ENCODE measurements around the gene AGAP6.
"Not testable (repeated sequence)": the region's sequence is repeated elsewhere in the genome, so short reads cannot be mapped to it uniquely, and the experiment has no call there.

The AGAP6 gene

GRCh38 chr10:49977756-49978155, 10.4 kb upstream of the AGAP6 start:
- H3K36me3 ChIP-seq (ENCODE audit: insufficient read depth, low read length); H3K27me3 ChIP-seq (ENCODE audit: insufficient read depth, low read length); H3K9me3 ChIP-seq (ENCODE audit: insufficient read depth, low read depth, low read length); H3K4me3 ChIP-seq (ENCODE audit: low read length); H3K27ac ChIP-seq (ENCODE audit: low read depth, low read length); H3K9ac ChIP-seq (ENCODE audit: low read depth, low read length); H3K4me1 ChIP-seq (ENCODE audit: insufficient read depth, low read length): not testable (repeated sequence)
- 96% methylated on average over 3 of the region's 3 CpGs for WGBS

DNA sequence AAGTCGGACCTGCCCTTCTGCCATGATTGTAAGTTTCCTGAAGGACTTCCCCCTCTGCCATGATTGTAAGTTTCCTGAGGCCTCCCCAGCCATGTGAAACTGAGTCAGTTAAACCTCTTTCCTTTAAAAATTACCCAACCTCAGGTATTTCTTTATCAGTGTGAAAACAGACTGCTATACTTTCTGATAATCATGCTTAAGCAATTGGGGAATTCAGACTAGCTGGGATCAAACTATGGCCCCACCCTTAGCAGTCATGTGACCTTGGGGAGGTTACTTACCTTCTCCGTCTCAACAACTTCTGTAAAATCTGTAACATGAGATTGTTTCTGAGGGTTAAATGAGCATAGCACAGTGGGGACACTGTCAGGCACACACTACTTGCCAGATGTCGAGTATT, 999 bp upstream of the AGAP6 start:
- H3K9me3 ChIP-seq (ENCODE audit: insufficient read depth, low read depth, low read length); H3K4me1 ChIP-seq (ENCODE audit: insufficient read depth, low read length); H3K9ac ChIP-seq (ENCODE audit: low read depth, low read length); H3K36me3 ChIP-seq (ENCODE audit: insufficient read depth, low read length); H3K27ac ChIP-seq (ENCODE audit: low read depth, low read length); H3K27me3 ChIP-seq (ENCODE audit: insufficient read depth, low read length); H3K4me3 ChIP-seq (ENCODE audit: low read length): not testable (repeated sequence)
- WGBS, result 100% methylated on average over 1 of the region's 3 CpGs

GRCh38 chr10:49995321-49995720, 7.1 kb downstream of the AGAP6 start:
- WGBS, result 100% methylated on average over 2 of the region's 5 CpGs
- not testable (repeated sequence) for H3K9me3 ChIP-seq (ENCODE audit: insufficient read depth, low read depth, low read length); H3K4me1 ChIP-seq (ENCODE audit: insufficient read depth, low read length); H3K36me3 ChIP-seq (ENCODE audit: insufficient read depth, low read length); H3K27me3 ChIP-seq (ENCODE audit: insufficient read depth, low read length); H3K27ac ChIP-seq (ENCODE audit: low read depth, low read length); H3K4me3 ChIP-seq (ENCODE audit: low read length); H3K9ac ChIP-seq (ENCODE audit: low read depth, low read length)

DNA sequence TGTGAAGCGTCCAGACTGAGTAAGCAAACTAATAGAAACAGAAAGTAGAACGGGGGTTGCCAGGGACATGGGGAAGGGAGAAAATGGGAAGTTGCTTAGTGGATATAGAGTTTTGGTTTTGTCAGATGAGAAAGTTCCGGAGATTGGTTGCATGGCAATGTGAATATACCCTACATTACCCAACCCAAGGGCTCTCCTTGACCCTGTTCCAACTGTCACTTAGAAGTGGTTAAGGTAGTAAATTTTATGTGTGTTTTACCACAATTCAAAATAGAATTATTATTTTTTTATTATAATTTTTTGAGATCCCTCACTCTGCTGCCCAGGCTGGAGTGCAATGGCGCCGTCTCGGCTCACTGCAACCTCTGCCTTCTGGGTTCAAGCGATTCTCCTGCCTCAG, 25.8 kb downstream of the AGAP6 start:
- H3K27me3 ChIP-seq (ENCODE audit: insufficient read depth, low read length); H3K4me3 ChIP-seq (ENCODE audit: low read length); H3K4me1 ChIP-seq (ENCODE audit: insufficient read depth, low read length); H3K27ac ChIP-seq (ENCODE audit: low read depth, low read length); H3K9me3 ChIP-seq (ENCODE audit: insufficient read depth, low read depth, low read length); H3K36me3 ChIP-seq (ENCODE audit: insufficient read depth, low read length); H3K9ac ChIP-seq (ENCODE audit: low read depth, low read length): not testable (repeated sequence)
- no CpG with 5 or more reads among the region's 7 CpGs for WGBS

GRCh38 chr10:50015596-50016220, 27.5 kb downstream of the AGAP6 start:
- not testable (repeated sequence) for H3K4me3 ChIP-seq (ENCODE audit: low read length); H3K27ac ChIP-seq (ENCODE audit: low read depth, low read length); H3K36me3 ChIP-seq (ENCODE audit: insufficient read depth, low read length); H3K9me3 ChIP-seq (ENCODE audit: insufficient read depth, low read depth, low read length); H3K9ac ChIP-seq (ENCODE audit: low read depth, low read length); H3K4me1 ChIP-seq (ENCODE audit: insufficient read depth, low read length); H3K27me3 ChIP-seq (ENCODE audit: insufficient read depth, low read length)
- WGBS, result 76% methylated on average over 2 of the region's 9 CpGs

- not testable (repeated sequence) for H3K36me3 ChIP-seq (ENCODE audit: insufficient read depth, low read length); H3K4me3 ChIP-seq (ENCODE audit: low read length); H3K9me3 ChIP-seq (ENCODE audit: insufficient read depth, low read depth, low read length); H3K4me1 ChIP-seq (ENCODE audit: insufficient read depth, low read length); H3K27me3 ChIP-seq (ENCODE audit: insufficient read depth, low read length); H3K9ac ChIP-seq (ENCODE audit: low read depth, low read length); H3K27ac ChIP-seq (ENCODE audit: low read depth, low read length)
- WGBS, result 83% methylated on average over 3 of the region's 5 CpGs
Measured at GRCh38 chr10:50016926-50017325, 28.7 kb downstream of the AGAP6 start.

DNA sequence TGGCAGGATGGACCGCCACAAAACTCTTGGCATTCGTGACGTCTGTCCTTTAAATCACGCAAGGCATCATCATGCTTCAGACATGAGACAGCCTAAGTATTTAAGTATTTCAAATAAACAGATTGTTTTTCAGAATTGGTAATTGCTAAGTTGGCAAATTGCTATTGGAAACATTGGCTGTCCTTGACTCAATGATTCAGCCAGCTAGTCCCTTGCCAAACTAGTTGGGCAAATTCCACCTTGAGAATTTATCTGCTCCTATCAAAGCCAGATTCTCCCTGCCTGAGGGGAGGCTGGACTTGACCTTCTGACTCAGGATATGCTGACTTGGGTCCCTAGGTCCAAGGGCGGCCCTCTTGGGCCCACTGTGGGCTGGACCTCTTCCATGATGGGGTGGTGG, 29.4 kb downstream of the AGAP6 start:
- H3K27ac ChIP-seq (ENCODE audit: low read depth, low read length); H3K9ac ChIP-seq (ENCODE audit: low read depth, low read length); H3K36me3 ChIP-seq (ENCODE audit: insufficient read depth, low read length); H3K27me3 ChIP-seq (ENCODE audit: insufficient read depth, low read length); H3K9me3 ChIP-seq (ENCODE audit: insufficient read depth, low read depth, low read length); H3K4me3 ChIP-seq (ENCODE audit: low read length); H3K4me1 ChIP-seq (ENCODE audit: insufficient read depth, low read length): not testable (repeated sequence)
- 96% methylated on average over 5 of the region's 5 CpGs for whole genome bisulfite sequencing

GRCh38 chr10:50019279-50019678, 31.1 kb downstream of the AGAP6 start:
- H3K9ac ChIP-seq (ENCODE audit: low read depth, low read length); H3K4me1 ChIP-seq (ENCODE audit: insufficient read depth, low read length); H3K27me3 ChIP-seq (ENCODE audit: insufficient read depth, low read length); H3K36me3 ChIP-seq (ENCODE audit: insufficient read depth, low read length); H3K4me3 ChIP-seq (ENCODE audit: low read length); H3K9me3 ChIP-seq (ENCODE audit: insufficient read depth, low read depth, low read length); H3K27ac ChIP-seq (ENCODE audit: low read depth, low read length): not testable (repeated sequence)
- WGBS, result 87% methylated on average over 3 of the region's 3 CpGs

GRCh38 chr10:50020451-50021024, 32.3 kb downstream of the AGAP6 start:
- 91% methylated on average over 13 of the region's 13 CpGs for WGBS
- H3K27me3 ChIP-seq (ENCODE audit: insufficient read depth, low read length); H3K4me3 ChIP-seq (ENCODE audit: low read length); H3K4me1 ChIP-seq (ENCODE audit: insufficient read depth, low read length); H3K9ac ChIP-seq (ENCODE audit: low read depth, low read length); H3K27ac ChIP-seq (ENCODE audit: low read depth, low read length); H3K9me3 ChIP-seq (ENCODE audit: insufficient read depth, low read depth, low read length); H3K36me3 ChIP-seq (ENCODE audit: insufficient read depth, low read length): not testable (repeated sequence)

DNA sequence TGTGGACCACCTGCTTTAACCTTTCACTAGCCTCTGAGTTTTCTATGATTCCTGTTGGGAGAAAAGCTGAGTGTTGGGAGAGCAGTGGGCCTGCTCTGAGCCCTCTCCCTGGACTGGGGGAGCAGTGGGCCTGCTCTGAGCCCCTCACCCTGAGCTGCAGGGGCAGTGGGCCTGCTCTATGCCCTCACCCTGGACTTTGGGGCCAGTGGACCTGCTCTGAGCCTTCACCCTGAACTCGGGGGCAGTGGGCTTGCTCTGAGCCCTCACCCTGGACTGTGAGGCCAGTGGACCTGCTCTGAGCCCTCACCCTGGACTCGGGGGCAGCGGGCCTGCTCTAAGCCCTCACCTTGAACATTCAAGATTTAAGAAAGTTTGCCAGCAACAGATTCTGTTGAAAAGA, 33.4 kb downstream of the AGAP6 start:
- H3K36me3 ChIP-seq (ENCODE audit: insufficient read depth, low read length), result no peaks in the 10 kb centered on the region
- WGBS, result 93% methylated on average over 3 of the region's 3 CpGs
- H3K4me1 ChIP-seq (ENCODE audit: insufficient read depth, low read length), result no peaks in the 10 kb centered on the region
- H3K9me3 ChIP-seq (ENCODE audit: insufficient read depth, low read depth, low read length), result no peaks in the 10 kb centered on the region
- no peak overlapping the region for H3K27ac ChIP-seq (ENCODE audit: low read depth, low read length)
- H3K9ac ChIP-seq (ENCODE audit: low read depth, low read length), result no peak overlapping the region
- no peak overlapping the region for H3K4me3 ChIP-seq (ENCODE audit: low read length)
- H3K27me3 ChIP-seq (ENCODE audit: insufficient read depth, low read length), result no peaks in the 10 kb centered on the region; the same call in 1 of the 2 replicates

DNA sequence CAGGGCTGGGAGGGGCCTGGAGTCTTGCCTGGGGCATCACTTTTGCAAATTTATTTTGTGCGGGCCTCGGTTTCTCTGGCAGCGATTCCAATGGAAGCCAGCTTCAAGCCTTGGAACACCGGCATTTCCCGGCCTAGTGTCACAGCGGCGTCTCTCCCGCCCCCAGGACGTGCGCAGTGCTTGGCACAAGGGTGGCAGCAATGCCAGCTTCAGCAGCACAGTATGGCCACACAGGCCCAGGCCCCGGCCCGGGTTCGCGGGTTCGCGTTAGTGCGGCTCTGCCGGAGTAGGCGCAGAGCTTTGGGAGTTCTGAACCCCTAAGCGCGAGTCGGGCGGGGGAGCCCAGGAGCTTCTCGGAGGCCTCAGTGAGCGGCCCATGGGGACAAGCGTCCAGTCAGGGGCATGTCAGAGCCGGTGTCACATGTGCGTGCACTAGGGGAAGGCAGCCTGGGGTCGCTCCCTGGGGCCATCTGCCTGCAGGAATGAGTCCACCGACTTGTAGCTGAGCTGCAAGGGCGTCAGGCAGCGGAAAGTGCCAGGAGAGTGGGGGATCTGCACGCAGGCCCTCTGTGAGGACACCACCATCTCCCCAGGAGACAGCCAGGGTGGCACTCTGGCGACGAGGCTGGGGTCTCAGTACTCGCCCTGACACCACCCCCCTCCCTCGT, 36.6 kb downstream of the AGAP6 start:
- 95% methylated on average over 29 of the region's 37 CpGs for WGBS
- H3K9me3 ChIP-seq (ENCODE audit: insufficient read depth, low read depth, low read length); H3K27ac ChIP-seq (ENCODE audit: low read depth, low read length); H3K27me3 ChIP-seq (ENCODE audit: insufficient read depth, low read length); H3K4me1 ChIP-seq (ENCODE audit: insufficient read depth, low read length); H3K36me3 ChIP-seq (ENCODE audit: insufficient read depth, low read length); H3K9ac ChIP-seq (ENCODE audit: low read depth, low read length); H3K4me3 ChIP-seq (ENCODE audit: low read length): not testable (repeated sequence)

DNA sequence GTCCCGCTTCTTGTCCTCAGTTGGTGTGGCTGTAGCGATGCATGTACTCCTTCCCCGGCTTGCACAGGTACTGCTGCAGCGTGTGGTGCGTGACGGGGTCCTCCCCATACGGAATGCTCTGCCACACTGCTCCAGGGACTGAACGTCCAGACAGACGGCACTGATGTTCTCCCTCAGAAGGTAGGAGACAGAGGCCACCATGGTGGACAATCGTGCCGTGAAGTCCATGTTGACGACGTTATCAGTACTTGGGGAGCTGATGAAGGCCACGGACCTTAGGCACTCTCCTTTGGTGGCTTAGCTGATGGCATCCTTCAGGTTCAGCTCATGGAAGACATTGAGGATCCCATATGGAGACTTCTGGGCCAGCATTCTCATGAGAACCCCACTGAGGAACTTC, 37.4 kb downstream of the AGAP6 start:
- H3K27me3 ChIP-seq (ENCODE audit: insufficient read depth, low read length), result no peaks in the 10 kb centered on the region; the same call in 1 of the 2 replicates
- H3K27ac ChIP-seq (ENCODE audit: low read depth, low read length), result no peak overlapping the region
- WGBS, result 90% methylated on average over 14 of the region's 14 CpGs
- no peaks in the 10 kb centered on the region for H3K4me1 ChIP-seq (ENCODE audit: insufficient read depth, low read length)
- H3K36me3 ChIP-seq (ENCODE audit: insufficient read depth, low read length), result no peaks in the 10 kb centered on the region
- no peaks in the 10 kb centered on the region for H3K9me3 ChIP-seq (ENCODE audit: insufficient read depth, low read depth, low read length)
- H3K4me3 ChIP-seq (ENCODE audit: low read length), result no peak overlapping the region
- H3K9ac ChIP-seq (ENCODE audit: low read depth, low read length), result no peak overlapping the region
